Measurements from ENCODE around the gene C1RL. TPM values are rescaled to one million over a fixed set of nuclear protein-coding genes. Genes with fewer than 3 reads are reported as not detected.
A peak's percentile ranks its signal among the peaks of the same experiment; 100 is the strongest.

Gene C1RL
- total and polyA plus RNA-seq, 11 donors: 5.4 to 27.1 (median 7.9) TPM

DNA sequence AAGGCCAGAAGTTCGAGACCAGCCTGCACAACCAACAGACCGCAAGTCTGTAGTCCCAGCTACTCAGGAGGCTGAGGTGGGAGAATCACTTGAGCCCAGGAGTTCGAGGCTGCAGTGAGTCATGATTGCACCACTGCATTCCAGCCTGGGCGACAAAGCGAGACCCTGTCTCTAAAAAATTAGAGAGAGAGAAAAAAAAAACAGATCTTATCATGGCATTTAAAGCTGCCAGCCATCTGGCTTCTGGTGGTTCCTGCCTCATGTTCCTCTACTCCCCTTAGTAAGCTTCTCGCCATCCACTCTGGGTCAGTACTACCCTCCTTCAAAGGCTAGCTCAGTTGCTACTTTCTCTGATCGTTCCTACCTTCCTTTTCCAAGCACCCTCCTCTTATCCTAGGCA, 37.2 kb upstream of the C1RL start:
- Histone ChIP-seq H3K4me1 (peaks cover 0 to 3% (median 0%) of the 10 kb centered on the region in 12 donors), H3K27ac (no peak overlapping the region), H3K27me3 (no peaks in the 10 kb centered on the region), H3K4me3 (no peak overlapping the region), H3K9me3 (no peaks in the 10 kb centered on the region), H3K36me3 (peaks cover 0 to 59% (median 12%) of the 10 kb centered on the region in 9 donors)
- TF ChIP-seq, protein P1, sequence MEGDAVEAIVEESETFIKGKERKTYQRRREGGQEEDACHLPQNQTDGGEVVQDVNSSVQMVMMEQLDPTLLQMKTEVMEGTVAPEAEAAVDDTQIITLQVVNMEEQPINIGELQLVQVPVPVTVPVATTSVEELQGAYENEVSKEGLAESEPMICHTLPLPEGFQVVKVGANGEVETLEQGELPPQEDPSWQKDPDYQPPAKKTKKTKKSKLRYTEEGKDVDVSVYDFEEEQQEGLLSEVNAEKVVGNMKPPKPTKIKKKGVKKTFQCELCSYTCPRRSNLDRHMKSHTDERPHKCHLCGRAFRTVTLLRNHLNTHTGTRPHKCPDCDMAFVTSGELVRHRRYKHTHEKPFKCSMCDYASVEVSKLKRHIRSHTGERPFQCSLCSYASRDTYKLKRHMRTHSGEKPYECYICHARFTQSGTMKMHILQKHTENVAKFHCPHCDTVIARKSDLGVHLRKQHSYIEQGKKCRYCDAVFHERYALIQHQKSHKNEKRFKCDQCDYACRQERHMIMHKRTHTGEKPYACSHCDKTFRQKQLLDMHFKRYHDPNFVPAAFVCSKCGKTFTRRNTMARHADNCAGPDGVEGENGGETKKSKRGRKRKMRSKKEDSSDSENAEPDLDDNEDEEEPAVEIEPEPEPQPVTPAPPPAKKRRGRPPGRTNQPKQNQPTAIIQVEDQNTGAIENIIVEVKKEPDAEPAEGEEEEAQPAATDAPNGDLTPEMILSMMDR (IDR thresholded peaks at IDR 0.05): no peak
- TF ChIP-seq POLR2A (IDR thresholded peaks at IDR 0.05): no peak
- ATAC-seq (no peak), DNase-seq (no peak)
- intact Hi-C loops (cut with DNase I): loop anchor here in 1 of 10 donors (10.0 kb wide), 1 partner anchor 489 kb away; no protein-coding TSS in a partner anchor
- 92 to 94% (median 93%) methylated on average over 7 of the region's 7 CpGs for WGBS, 4 donors

DNA sequence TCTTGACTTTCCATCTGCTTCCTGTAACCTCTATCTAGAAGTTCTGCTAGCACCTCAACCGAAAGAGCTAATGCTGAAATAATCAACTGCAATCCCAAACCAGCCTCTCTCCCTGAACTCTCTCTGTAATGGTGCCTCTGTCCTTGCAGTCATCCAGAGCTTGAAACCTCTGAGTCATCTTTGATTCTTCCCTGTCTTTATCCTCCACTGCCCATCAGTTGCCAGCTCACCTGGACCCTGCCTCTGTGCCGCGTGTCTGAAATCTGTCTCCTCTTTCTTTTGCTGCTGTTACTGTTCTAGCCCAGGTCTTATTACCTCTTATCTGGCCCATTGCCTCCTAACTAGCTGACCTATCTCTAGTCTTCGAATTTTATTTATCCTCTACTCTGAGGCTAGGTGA, 36.7 kb upstream of the C1RL start:
- Histone ChIP-seq H3K4me3 (no peak overlapping the region), H3K27me3 (no peaks in the 10 kb centered on the region), H3K36me3 (peaks cover 0 to 62% (median 9%) of the 10 kb centered on the region in 9 donors), H3K4me1 (peaks cover 0 to 3% (median 0%) of the 10 kb centered on the region in 12 donors), H3K27ac (no peak overlapping the region), H3K9me3 (no peaks in the 10 kb centered on the region)
- TF ChIP-seq, protein P1 (IDR thresholded peaks at IDR 0.05): no peak
- no peak for TF ChIP-seq POLR2A (IDR thresholded peaks at IDR 0.05)
- ATAC-seq: no peak
- 66 to 87% (median 74%) methylated on average over 4 of the region's 4 CpGs for WGBS, 4 donors
- intact Hi-C loops (cut with DNase I): loop anchor here in 1 of 10 donors (10.0 kb wide), 1 partner anchor 489 kb away; no protein-coding TSS in a partner anchor
- DNase-seq: no peak

DNA sequence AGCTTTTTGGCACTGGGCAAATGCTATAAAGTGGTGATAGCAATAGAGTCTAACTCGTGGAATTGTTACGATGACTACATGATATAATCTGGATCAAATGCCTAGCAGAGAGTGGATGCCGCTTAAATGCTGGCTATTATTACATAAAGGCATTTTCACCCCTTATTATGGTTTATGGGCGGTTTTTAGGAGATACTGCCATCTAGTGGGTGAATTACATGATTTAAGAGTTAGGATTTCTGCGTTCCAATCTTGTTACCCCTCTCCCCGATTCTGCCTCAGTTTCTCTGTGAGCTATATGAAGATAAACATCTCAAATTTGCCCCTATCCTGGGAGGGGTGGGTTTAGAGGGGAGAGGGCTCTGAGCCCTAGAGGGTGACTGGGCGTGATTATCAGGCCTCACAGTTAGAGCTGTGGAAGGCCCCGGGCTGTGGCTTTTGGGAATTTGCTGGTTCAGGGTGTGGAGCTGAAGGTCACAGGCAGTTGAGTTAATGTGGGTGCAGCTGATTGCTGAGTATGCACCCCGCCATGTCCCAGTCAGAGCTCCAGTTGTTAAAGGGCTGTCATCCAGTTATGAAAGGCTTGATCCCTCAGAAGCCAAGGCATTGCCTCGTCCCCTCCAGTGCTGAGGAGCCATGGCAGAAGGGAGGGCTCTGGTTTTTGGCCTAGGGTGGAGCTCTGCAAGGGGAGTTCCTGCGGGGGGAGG, 35.6 kb upstream of the C1RL start:
- intact Hi-C loops (cut with DNase I): loop anchor here in 3 of 10 donors (5.0 to 10.0 kb wide), 2 partner anchors 43 to 490 kb away; partner anchors contain the start of gene PEX5 (in 2 of the 3)
- 47 to 55% (median 52%) methylated on average over 11 of the region's 11 CpGs for WGBS, 4 donors
- DNase-seq (no peak), ATAC-seq (peak in 3 of 4 donors; percentile 21 to 61 (median 33))
- Histone ChIP-seq H3K27me3 (no peaks in the 10 kb centered on the region), H3K4me1 (peaks cover 0 to 3% (median 0%) of the 10 kb centered on the region in 12 donors), H3K4me3 (no peak overlapping the region), H3K27ac (peak overlapping the region in 1 of 12 donors; percentile 19), H3K9me3 (no peaks in the 10 kb centered on the region), H3K36me3 (peaks cover 0 to 51% (median 7%) of the 10 kb centered on the region in 9 donors)
- TF ChIP-seq, protein P1 (IDR thresholded peaks at IDR 0.05): peak; percentile 36 to 72 (median 56)
- TF ChIP-seq POLR2A (IDR thresholded peaks at IDR 0.05): no peak

DNA sequence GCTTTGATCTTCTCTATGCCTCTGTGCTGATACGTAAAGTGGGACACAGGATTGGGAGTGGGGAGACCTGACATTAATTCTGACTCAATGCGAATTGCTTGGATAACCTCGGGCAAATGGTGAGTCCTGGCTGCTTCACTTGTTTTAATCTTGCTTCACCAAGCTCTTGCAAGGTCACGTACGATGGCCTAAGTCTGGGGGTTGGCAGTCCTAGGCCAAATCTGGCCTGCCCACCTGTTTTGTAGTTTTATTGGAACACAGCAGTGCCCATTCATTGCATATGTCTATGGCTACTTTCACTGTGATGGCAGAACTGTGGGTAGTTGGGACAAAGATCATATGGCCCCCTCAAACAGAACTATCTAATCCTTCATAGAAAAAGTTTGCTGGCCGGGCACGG, 34.5 kb upstream of the C1RL start:
- intact Hi-C loops (cut with DNase I): loop anchor here in 3 of 10 donors (5.0 to 10.0 kb wide), 2 partner anchors 44 to 491 kb away; partner anchors contain the start of gene PEX5 (in 2 of the 3)
- Histone ChIP-seq H3K27me3 (no peaks in the 10 kb centered on the region), H3K4me3 (no peak overlapping the region), H3K9me3 (no peaks in the 10 kb centered on the region), H3K36me3 (peaks cover 0 to 41% (median 0%) of the 10 kb centered on the region in 9 donors), H3K4me1 (peaks cover 0 to 3% (median 0%) of the 10 kb centered on the region in 12 donors), H3K27ac (no peak overlapping the region)
- no peak for TF ChIP-seq POLR2A (IDR thresholded peaks at IDR 0.05)
- TF ChIP-seq, protein P1 (IDR thresholded peaks at IDR 0.05): no peak
- ATAC-seq (no peak), DNase-seq (no peak)
- WGBS, 4 donors: 94 to 97% (median 96%) methylated on average over 7 of the region's 7 CpGs

Measured in heart left ventricle (tissue), 16 donors.